ENCODE measurements around the gene DSCAM. TPM values are rescaled to one million over a fixed set of nuclear protein-coding genes. Genes with fewer than 3 reads are reported as not detected.

The DSCAM gene
- total RNA-seq, 1 experiment from 2014 or later: 0.13 TPM

GRCh38 chr21:40379881-40380810 lies 466.8 kb downstream of the DSCAM start:
- DNase-seq (ENCODE audit: low spot score): no peak
- TF ChIP-seq ZNF317 (CRISPR knock-in tag; IDR thresholded peaks at IDR 0.05; ENCODE audit: borderline replicate concordance, low read depth): no peak
- TF ChIP-seq STAT6 (CRISPR knock-in tag; conservative IDR thresholded peaks at IDR 0.05; ENCODE audit: low read depth): no peak
- ChIA-PET CTCF (interaction anchor here (0.6 to 0.7 kb wide), 2 partner anchors 13 to 234 kb away, joined by 3 to 4 read pairs; no protein-coding TSS in a partner anchor), POLR2A (no interaction called here)
- peaks cover 13% of the 10 kb centered on the region for H3K9me3 Mint-ChIP-seq
- H3K36me3 Mint-ChIP-seq: no peaks in the 10 kb centered on the region
- H3K4me1 Mint-ChIP-seq: no peaks in the 10 kb centered on the region
- ATAC-seq: no peak
- H3K4me3 Mint-ChIP-seq: no peak overlapping the region
- no peaks in the 10 kb centered on the region; the same call in 1 of the 2 replicates for H3K27me3 Mint-ChIP-seq (ENCODE audit: low read depth)
- H3K27ac Mint-ChIP-seq: no peak overlapping the region

- Mint-ChIP-seq H3K27ac (no peak overlapping the region), H3K4me3 (no peak overlapping the region), H3K36me3 (no peaks in the 10 kb centered on the region), H3K9me3 (peaks cover 22% of the 10 kb centered on the region), H3K4me1 (no peaks in the 10 kb centered on the region), H3K27me3 (ENCODE audit: low read depth) (no peaks in the 10 kb centered on the region; the same call in 1 of the 2 replicates)
- DNase-seq (ENCODE audit: low spot score): no peak
- ChIA-PET CTCF (interaction anchor here (0.7 to 1.8 kb wide), 2 partner anchors 9 kb away, joined by 4 to 6 read pairs; no protein-coding TSS in a partner anchor), POLR2A (no interaction called here)
- no peak for ATAC-seq
- TF ChIP-seq, protein P1, sequence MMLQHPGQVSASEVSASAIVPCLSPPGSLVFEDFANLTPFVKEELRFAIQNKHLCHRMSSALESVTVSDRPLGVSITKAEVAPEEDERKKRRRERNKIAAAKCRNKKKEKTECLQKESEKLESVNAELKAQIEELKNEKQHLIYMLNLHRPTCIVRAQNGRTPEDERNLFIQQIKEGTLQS (CRISPR knock-in tag; conservative IDR thresholded peaks at IDR 0.05): no peak
- TF ChIP-seq AFF4 (CRISPR knock-in tag; IDR thresholded peaks at IDR 0.05; ENCODE audit: borderline replicate concordance) (no peak), ZNF121 (CRISPR knock-in tag; IDR thresholded peaks at IDR 0.05) (no peak), ZNF263 (CRISPR knock-in tag; IDR thresholded peaks at IDR 0.05; ENCODE audit: low read depth) (no peak), ETV6 (CRISPR knock-in tag; IDR thresholded peaks at IDR 0.05) (no peak), NR2C2 (CRISPR knock-in tag; IDR thresholded peaks at IDR 0.05) (no peak), HMGA2 (CRISPR knock-in tag; IDR thresholded peaks at IDR 0.05) (no peak), HMGXB4 (CRISPR knock-in tag; IDR thresholded peaks at IDR 0.05) (no peak), ATF6 (CRISPR knock-in tag; IDR thresholded peaks at IDR 0.05) (no peak), E2F5 (CRISPR knock-in tag; IDR thresholded peaks at IDR 0.05) (no peak)
- TF ChIP-seq, protein P2, sequence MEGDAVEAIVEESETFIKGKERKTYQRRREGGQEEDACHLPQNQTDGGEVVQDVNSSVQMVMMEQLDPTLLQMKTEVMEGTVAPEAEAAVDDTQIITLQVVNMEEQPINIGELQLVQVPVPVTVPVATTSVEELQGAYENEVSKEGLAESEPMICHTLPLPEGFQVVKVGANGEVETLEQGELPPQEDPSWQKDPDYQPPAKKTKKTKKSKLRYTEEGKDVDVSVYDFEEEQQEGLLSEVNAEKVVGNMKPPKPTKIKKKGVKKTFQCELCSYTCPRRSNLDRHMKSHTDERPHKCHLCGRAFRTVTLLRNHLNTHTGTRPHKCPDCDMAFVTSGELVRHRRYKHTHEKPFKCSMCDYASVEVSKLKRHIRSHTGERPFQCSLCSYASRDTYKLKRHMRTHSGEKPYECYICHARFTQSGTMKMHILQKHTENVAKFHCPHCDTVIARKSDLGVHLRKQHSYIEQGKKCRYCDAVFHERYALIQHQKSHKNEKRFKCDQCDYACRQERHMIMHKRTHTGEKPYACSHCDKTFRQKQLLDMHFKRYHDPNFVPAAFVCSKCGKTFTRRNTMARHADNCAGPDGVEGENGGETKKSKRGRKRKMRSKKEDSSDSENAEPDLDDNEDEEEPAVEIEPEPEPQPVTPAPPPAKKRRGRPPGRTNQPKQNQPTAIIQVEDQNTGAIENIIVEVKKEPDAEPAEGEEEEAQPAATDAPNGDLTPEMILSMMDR (IDR thresholded peaks at IDR 0.05): no peak
- TF ChIP-seq, protein P3, sequence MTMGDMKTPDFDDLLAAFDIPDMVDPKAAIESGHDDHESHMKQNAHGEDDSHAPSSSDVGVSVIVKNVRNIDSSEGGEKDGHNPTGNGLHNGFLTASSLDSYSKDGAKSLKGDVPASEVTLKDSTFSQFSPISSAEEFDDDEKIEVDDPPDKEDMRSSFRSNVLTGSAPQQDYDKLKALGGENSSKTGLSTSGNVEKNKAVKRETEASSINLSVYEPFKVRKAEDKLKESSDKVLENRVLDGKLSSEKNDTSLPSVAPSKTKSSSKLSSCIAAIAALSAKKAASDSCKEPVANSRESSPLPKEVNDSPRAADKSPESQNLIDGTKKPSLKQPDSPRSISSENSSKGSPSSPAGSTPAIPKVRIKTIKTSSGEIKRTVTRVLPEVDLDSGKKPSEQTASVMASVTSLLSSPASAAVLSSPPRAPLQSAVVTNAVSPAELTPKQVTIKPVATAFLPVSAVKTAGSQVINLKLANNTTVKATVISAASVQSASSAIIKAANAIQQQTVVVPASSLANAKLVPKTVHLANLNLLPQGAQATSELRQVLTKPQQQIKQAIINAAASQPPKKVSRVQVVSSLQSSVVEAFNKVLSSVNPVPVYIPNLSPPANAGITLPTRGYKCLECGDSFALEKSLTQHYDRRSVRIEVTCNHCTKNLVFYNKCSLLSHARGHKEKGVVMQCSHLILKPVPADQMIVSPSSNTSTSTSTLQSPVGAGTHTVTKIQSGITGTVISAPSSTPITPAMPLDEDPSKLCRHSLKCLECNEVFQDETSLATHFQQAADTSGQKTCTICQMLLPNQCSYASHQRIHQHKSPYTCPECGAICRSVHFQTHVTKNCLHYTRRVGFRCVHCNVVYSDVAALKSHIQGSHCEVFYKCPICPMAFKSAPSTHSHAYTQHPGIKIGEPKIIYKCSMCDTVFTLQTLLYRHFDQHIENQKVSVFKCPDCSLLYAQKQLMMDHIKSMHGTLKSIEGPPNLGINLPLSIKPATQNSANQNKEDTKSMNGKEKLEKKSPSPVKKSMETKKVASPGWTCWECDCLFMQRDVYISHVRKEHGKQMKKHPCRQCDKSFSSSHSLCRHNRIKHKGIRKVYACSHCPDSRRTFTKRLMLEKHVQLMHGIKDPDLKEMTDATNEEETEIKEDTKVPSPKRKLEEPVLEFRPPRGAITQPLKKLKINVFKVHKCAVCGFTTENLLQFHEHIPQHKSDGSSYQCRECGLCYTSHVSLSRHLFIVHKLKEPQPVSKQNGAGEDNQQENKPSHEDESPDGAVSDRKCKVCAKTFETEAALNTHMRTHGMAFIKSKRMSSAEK (CRISPR knock-in tag; IDR thresholded peaks at IDR 0.05; ENCODE audit: borderline replicate concordance): no peak
These were observed 469.8 kb downstream of the DSCAM start for GRCh38 chr21:40377135-40377534.
